Rectal smooth muscle tissue (tissue), 1 donor: ENCODE measurements around the gene SP9.

ENCODE experiments used
- H3K27ac ChIP-seq: one replicate; pipeline ENCODE4 v1.7.0; 2013; ENCODE audit warnings: low read depth, low read length, inconsistent platforms
- H3K27me3 ChIP-seq: one replicate; pipeline ENCODE4 v1.7.0; 2013; ENCODE audit warnings: low read length; ENCODE audit not compliant: control insufficient read depth, insufficient read depth
- H3K36me3 ChIP-seq: one replicate; pipeline ENCODE4 v1.7.0; 2013; ENCODE audit warnings: low read length; ENCODE audit not compliant: control insufficient read depth, insufficient read depth
- H3K4me1 ChIP-seq: one replicate; pipeline ENCODE4 v1.7.0; 2013; ENCODE audit warnings: low read length; ENCODE audit not compliant: control insufficient read depth, insufficient read depth
- H3K4me3 ChIP-seq: one replicate; pipeline ENCODE4 v1.7.0; 2013; ENCODE audit warnings: low read length
- H3K9ac ChIP-seq: one replicate; pipeline ENCODE4 v1.7.0; 2013; ENCODE audit warnings: low read length

The SP9 gene

GRCh38 chr2:174334781-174335251 lies at the start of gene SP9:
Gene SP9 (plus strand): TSS chr2:174334954. CDS start chr2:174335093, 139 bp downstream.
- H3K27ac ChIP-seq = no peak within 1 kb of the TSS
- H3K4me3 ChIP-seq = peak within 1 kb of the TSS; percentile 50
- H3K4me1 ChIP-seq = no peaks in the 10 kb centered on the region
- peaks cover 80% of the 10 kb centered on the region for H3K27me3 ChIP-seq
- no peak within 1 kb of the TSS for H3K9ac ChIP-seq
- H3K36me3 ChIP-seq = no peaks in the 10 kb centered on the region

- H3K9ac ChIP-seq = no peak overlapping the region
- H3K4me3 ChIP-seq = no peak overlapping the region
- no peaks in the 10 kb centered on the region for H3K4me1 ChIP-seq
- H3K36me3 ChIP-seq = no peaks in the 10 kb centered on the region
- no peaks in the 10 kb centered on the region for H3K27me3 ChIP-seq
- H3K27ac ChIP-seq = no peak overlapping the region
Observed at GRCh38 chr2:174286172-174286571, 48.6 kb upstream of the SP9 start.

DNA sequence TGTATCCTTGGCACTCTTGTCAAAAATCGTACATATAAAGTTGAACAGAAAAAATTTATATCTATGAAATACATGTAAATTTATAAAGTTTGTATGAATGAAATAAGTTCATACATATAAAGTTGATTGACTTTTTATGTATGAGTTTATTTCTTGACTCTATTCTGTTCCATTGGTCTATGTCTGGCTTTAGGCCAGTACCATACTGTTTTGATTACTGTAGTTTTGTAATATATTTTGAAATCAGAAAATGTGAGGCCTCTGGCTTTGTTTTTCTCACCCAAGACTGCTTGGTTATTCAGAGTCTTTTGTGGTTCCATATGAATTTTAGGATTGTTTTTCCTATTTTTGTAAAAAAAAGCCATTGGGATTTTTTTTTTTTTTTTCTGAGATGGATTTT lies 41.8 kb upstream of the SP9 start:
- no peaks in the 10 kb centered on the region for H3K27me3 ChIP-seq
- H3K9ac ChIP-seq = no peak overlapping the region
- H3K4me1 ChIP-seq = no peaks in the 10 kb centered on the region
- H3K4me3 ChIP-seq = no peak overlapping the region
- no peaks in the 10 kb centered on the region for H3K36me3 ChIP-seq
- H3K27ac ChIP-seq = no peak overlapping the region

- H3K36me3 ChIP-seq = no peaks in the 10 kb centered on the region
- H3K9ac ChIP-seq = no peak overlapping the region
- H3K4me3 ChIP-seq = no peak overlapping the region
- H3K27me3 ChIP-seq = no peaks in the 10 kb centered on the region
- H3K4me1 ChIP-seq = no peaks in the 10 kb centered on the region
- no peak overlapping the region for H3K27ac ChIP-seq
Observed at GRCh38 chr2:174300114-174300513, 34.6 kb upstream of the SP9 start.

GRCh38 chr2:174312581-174313234 lies 22.0 kb upstream of the SP9 start:
- no peak overlapping the region for H3K9ac ChIP-seq
- no peaks in the 10 kb centered on the region for H3K36me3 ChIP-seq
- H3K4me3 ChIP-seq = no peak overlapping the region
- no peaks in the 10 kb centered on the region for H3K27me3 ChIP-seq
- H3K27ac ChIP-seq = no peak overlapping the region
- no peaks in the 10 kb centered on the region for H3K4me1 ChIP-seq

- Histone ChIP-seq H3K9ac (no peak overlapping the region), H3K27me3 (peaks cover 9% of the 10 kb centered on the region), H3K4me3 (no peak overlapping the region), H3K27ac (no peak overlapping the region), H3K36me3 (no peaks in the 10 kb centered on the region), H3K4me1 (peaks cover under 1% of the 10 kb centered on the region)
Observed at GRCh38 chr2:174322149-174322548, 12.6 kb upstream of the SP9 start.

DNA sequence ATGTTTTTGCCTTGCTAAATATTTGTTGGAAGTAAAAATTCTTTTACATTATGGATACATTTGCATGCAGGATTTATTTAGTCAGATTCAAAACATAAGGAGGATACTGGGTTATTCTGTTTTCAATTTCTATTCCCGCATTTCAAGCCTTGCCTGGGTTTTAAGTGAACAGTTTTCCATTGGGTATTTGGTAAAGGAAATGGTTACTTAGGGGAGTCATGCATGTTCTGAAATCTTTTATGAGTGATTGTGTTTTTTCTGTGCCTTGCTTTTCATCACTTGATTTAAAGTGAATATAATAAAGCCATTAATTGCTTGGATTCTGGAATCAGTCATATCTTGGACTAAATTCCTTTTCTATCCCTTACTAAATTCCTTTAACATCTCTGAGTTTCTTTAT lies 12.0 kb upstream of the SP9 start:
- Histone ChIP-seq H3K36me3 (no peaks in the 10 kb centered on the region), H3K27ac (no peak overlapping the region), H3K27me3 (peaks cover 15% of the 10 kb centered on the region), H3K4me1 (peaks cover 3% of the 10 kb centered on the region), H3K9ac (no peak overlapping the region), H3K4me3 (no peak overlapping the region)

- Histone ChIP-seq H3K27me3 (peaks cover 31% of the 10 kb centered on the region), H3K27ac (no peak overlapping the region), H3K4me1 (peaks cover 3% of the 10 kb centered on the region), H3K36me3 (no peaks in the 10 kb centered on the region), H3K4me3 (no peak overlapping the region), H3K9ac (no peak overlapping the region)
Observed at GRCh38 chr2:174324530-174324929, 10.2 kb upstream of the SP9 start.

DNA sequence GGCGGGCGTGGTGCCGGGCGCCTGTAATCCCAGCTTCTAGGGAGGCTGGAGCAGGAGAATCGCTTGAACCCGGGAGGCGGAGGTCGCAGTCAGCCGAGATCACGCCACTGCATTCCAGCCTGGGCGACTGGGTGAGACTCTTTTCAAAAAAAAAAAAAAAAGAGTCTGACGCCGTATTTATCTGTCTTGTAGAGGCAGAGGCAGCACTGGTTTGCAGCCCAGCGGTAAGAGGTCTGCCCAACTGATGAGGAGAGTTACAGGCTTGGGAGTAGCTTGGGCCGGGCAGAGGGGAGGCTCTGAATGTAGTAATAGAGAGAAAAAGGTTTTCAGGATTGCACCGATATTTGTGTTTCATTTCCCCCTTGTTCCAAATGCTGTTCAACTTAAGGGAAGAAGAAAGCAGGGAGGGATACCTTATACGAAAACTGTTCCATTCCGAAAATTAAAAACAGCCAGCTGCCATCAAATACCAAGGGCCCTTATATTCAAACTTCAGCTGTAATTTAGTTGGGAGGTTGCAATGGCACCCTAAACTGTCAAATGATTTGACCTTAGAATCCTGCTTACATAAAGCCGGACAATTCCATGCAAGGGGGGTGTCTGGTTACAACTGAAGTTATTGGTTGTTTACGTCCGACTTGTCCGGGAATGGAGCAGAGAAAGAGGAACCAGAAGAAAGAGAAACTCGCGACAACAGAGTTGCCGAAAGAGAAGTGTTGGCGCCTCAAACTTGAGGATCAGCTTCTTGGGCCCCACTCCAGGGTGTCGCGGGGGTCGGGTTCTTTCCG lies 9.2 kb upstream of the SP9 start:
- H3K36me3 ChIP-seq = no peaks in the 10 kb centered on the region
- H3K27ac ChIP-seq = no peak overlapping the region
- H3K9ac ChIP-seq = no peak overlapping the region
- peak overlapping the region; percentile 62 for H3K4me3 ChIP-seq
- H3K4me1 ChIP-seq = peaks cover 3% of the 10 kb centered on the region
- H3K27me3 ChIP-seq = peaks cover 40% of the 10 kb centered on the region

DNA sequence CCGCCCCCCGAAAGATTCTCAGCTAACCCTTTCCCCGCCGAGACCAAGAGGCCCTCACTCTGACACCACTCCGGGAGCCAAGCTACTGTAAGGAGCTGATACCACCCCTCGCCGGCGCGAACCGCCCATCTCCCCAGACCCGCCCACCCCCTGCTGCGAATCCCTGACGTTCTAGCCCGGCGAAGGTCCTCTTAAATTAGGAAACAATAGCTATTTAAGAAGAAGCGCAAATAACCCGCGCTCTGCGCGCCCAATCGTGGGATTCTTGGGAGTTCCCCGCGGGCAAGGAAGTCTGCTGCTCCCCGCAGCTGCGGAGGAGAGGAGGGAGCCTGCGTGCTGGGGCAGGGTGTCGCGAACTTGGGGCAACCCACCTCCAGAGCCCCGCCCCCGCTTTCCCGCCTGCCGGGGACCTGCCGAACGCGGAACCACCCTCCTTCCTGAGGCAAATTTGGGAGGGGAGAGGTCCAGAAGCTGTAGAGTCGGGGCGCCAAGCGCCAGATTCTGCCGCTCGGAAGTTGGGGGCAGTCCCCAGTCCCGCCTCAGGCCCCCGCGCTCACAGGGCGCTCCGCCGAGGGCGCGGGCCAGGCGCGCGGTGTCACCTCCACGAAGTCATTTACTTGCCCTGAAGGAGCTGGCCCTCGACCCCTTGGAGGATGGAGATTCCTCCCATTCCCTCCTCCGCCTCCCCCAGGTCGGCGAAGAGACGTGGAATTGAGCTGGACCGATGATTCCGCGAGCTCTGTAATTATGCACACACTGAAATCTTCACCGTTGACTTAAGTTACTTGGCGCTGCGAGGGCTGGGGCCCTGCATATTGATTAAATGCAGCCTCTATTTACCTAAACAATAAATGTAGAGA lies 8.4 kb upstream of the SP9 start:
- H3K4me3 ChIP-seq = peak overlapping the region; percentile 62
- no peak overlapping the region for H3K9ac ChIP-seq
- H3K4me1 ChIP-seq = peaks cover 3% of the 10 kb centered on the region
- peaks cover 47% of the 10 kb centered on the region for H3K27me3 ChIP-seq
- H3K36me3 ChIP-seq = no peaks in the 10 kb centered on the region
- H3K27ac ChIP-seq = no peak overlapping the region

- Histone ChIP-seq H3K4me3 (peak overlapping the region; percentile 62), H3K27ac (no peak overlapping the region), H3K36me3 (no peaks in the 10 kb centered on the region), H3K4me1 (peaks cover 3% of the 10 kb centered on the region), H3K9ac (no peak overlapping the region), H3K27me3 (peaks cover 53% of the 10 kb centered on the region)
Observed at GRCh38 chr2:174327021-174327840, 7.5 kb upstream of the SP9 start.

DNA sequence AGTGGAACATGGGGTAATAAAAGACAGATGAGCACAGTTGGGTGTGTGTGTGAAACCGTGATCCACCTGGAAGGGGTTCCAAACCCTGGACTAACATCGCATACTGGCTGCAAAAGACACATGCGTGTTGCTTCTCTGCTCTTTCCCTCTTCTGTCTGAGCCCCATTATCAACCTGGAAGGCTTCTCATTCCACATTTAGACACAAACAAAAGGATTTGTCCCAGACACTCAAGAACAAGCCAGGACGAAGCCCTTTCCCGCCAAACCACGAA lies 7.0 kb upstream of the SP9 start:
- H3K4me1 ChIP-seq = peaks cover 3% of the 10 kb centered on the region
- H3K36me3 ChIP-seq = no peaks in the 10 kb centered on the region
- no peak overlapping the region for H3K4me3 ChIP-seq
- no peak overlapping the region for H3K27ac ChIP-seq
- peaks cover 58% of the 10 kb centered on the region for H3K27me3 ChIP-seq
- H3K9ac ChIP-seq = no peak overlapping the region
